Right lobe of liver (tissue), 4 donors: ENCODE measurements around the gene STIL.

Source experiments
- CTCF ChIP-seq, 4 donors: fragments of 200-600 bp in 3 of 4; fragments of 450-650 bp in 1 of 4; IDR thresholded peaks; one replicate each; pipeline versions ENCODE4 v1.5.1 to v1.8.0; 2016 to 2022; ENCODE audit warnings: antibody characterized with exemption in 4 of 4, mild to moderate bottlenecking in 2 of 4
- POLR2A ChIP-seq: fragments of 450-650 bp; IDR thresholded peaks from one replicate; pipeline ENCODE4 v1.6.1; 2017; ENCODE audit warnings: antibody characterized with exemption, mild to moderate bottlenecking
- donor health status: DM: no; HTN: no; CAD: no.
- donor health status: DM: no; HTN: no; CAD: no.
- donor health status: DM: no; HTN: yes; CAD: no.

DNA sequence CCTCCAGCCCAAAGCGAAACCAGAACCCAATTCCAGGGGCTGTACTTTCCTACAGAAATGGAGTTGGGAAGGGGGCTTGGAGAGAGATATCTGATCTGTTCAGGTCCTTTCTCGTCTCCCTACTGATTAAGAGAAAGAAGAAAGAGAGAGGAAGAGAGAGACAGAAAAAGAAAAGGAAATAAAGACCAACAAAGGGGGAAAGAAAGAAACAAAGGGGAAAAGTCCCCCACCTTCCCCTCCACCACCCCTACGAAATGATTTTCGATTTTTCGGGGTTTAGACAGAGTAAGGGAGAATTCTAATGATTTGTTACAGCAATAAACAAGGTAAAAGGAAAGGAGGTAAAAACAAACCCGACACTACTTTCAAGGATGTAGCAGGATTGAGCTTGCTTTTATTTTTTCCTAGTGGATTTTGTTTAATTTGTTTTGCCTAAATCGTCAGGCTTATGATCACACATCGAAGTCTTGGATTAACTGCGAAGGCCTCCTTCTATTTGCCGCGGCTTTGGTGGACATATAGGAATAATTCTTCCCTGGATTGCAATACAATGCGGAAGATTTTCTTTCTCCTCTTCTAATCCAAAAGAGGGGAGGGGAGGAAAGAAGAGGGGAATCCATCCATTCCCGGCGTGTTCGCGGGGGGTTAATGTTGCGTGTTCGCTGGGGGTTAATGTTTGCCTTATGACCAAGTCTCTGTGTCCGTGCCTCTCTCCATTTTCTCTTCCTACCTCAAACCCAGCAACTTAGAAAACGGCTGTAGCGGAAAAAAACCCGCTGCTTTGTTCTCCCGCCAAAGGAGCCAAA is 83.9 kb downstream of the STIL start:
- TF ChIP-seq CTCF (IDR thresholded peaks at IDR 0.05) (no peak), POLR2A (no peak)
